Activated T-helper 1 cell treated with Interleukin-2 at 50 U/mL for 16 hours (primary cell): Measurements from ENCODE around the gene TANC1.
A peak's percentile ranks its signal among the peaks of the same experiment; 100 is the strongest.

Source experiments
- DNase-seq: peaks from one replicate; pipeline ENCODE4 v3.0.0-alpha.2; 2020; ENCODE audit warnings: low read depth

Gene TANC1

DNA sequence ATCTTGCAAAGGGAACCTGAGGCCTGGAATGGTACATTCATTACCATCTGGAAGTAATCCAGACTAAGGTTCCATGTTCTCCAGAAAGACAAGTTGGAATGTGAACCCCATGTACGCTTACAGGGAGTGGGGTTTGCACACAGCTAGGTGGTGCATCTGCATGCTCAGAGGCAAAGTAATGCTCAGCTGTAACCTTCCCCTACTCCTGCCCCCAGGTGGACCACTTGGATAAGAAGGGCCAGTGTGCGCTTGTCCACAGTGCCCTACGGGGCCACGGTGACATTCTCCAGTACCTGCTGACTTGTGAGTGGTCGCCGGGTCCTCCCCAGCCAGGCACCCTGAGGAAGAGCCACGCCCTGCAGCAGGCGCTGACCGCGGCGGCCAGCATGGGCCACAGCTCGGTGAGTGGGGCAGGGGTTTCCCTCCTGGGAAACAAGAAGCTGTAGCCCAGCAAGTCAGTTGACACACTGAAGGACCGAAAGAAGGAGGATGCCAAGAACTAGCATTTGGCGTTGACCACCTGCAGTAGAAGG is 228.0 kb downstream of the TANC1 start:
- no peak for DNase-seq

DNA sequence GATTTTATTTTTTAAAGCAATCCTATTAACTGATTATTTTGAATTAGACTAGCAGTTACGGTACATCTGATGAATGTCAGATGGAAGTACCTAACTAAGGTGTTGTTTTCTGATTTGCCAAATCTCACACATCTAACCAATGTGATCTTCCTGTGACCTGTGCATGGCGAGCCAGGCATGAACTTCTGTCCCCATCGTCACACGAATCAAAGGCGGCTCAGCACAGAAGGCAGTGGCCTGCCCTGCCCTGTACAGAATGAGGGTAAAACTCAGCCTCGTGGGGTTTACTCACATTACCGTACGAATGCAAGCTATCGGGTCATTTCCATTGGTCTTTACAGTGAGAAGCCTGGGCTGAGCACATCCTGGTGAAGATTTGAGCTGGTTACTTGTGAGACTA is 230.8 kb downstream of the TANC1 start:
- no peak for DNase-seq

DNA sequence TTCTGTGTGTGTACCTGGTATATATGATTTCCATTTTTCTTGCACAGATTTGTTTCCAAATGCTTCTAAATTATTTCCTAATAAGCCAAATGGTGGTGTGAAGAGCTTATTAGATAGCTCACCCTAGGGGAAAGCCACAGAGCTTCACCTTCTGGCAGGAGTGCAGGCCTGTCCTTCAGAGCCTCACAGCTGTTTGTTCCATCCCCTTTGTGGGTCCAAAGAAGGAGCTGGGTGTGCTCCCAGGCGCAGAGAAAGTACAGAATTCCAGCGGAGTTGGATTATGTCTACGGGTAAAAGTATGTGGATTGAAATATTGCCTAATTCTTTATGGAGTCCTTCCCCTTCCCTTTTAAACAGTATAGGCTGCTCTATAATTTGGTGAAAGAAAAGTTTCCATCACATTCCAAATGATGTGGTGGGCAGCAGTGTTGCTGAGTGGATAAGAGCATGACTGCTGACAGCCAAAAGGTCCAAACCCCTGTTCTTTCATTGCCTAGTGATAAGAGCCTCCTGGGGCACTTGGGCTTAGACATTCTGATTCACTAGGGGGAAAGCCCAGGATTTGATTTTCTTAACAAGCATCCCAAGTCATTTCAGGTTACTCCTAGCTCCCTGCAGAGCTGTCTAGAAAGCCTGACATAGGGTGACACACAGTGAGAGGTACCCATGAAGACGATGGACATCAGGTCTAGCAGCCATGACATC is 231.5 kb downstream of the TANC1 start:
- no peak for DNase-seq

DNA sequence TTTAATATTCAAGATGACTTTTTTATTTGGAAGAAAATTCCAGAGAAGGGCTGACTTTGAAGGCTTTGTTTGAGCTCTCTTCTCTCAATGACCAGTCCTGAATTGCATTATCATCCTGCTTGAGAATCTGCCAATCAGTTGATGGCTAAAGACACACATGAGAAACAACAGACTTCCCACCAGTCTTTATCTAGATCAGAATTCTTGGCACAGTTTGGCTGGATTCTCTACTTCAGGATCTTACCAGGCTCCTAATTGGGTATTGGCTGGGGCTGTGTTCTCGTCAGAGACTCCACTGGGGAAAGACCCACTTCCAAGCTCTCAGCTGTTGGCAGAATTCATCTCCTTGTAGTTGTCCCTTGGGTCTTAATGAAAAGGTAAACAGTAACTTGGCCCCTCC is 232.1 kb downstream of the TANC1 start:
- no peak for DNase-seq

DNA sequence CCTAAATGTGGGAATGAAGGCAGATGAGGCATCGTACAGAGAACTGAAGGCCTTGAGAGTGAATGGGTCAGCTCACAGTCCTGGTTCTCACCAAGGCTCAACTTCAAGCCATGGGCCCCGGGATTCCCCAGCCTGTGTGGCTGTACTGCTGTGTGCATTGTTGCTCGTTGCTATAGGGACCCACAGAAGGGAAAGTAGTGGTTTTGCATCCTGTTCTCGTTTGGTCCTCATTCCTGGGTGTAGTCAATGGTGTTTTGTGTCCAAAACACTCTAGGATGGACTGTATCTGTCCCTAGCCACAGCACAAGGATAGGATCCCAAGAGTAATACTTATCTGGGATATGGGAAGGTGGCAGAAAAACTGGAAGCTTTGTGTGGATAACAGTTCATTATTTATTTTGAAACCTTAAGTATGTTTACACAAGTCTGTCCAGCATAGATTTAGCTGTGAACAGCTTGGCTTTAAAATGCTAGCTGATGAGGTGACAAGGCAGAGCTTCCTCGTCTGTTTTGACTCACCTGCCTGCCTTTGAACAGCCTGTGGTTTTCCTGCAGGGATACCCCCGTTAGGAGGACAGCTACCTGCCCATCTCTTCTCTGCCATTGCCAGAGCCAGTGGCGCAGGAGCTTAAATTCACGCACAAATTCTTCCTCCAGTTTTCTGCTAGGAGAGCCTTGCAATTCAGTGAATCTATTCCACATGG is 233.1 kb downstream of the TANC1 start:
- DNase-seq, result no peak

DNA sequence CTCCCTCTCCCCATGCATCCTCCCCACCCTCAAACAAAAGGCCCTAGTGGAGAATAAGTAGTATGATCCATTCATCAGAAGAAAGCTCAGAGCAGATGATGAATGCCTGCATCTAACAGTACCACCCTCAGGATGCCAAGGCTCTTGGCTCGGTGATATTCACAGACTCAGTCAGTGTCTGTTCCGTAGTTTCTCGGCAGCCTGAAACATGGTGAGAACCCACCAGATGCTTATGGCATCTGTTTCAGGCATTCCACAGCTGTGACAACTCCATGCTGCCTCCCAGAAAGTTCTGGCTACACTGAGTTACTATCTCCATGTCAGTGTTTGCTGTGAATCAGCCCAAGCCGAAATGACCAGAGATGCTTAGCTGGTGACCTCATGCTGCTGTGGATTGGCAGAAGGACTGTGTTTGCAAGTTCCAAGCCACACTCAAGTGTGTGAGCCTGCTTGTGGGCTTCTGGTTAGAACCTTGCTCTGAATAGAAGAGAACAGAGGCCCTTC is 234.2 kb downstream of the TANC1 start:
- DNase-seq, result no peak

DNA sequence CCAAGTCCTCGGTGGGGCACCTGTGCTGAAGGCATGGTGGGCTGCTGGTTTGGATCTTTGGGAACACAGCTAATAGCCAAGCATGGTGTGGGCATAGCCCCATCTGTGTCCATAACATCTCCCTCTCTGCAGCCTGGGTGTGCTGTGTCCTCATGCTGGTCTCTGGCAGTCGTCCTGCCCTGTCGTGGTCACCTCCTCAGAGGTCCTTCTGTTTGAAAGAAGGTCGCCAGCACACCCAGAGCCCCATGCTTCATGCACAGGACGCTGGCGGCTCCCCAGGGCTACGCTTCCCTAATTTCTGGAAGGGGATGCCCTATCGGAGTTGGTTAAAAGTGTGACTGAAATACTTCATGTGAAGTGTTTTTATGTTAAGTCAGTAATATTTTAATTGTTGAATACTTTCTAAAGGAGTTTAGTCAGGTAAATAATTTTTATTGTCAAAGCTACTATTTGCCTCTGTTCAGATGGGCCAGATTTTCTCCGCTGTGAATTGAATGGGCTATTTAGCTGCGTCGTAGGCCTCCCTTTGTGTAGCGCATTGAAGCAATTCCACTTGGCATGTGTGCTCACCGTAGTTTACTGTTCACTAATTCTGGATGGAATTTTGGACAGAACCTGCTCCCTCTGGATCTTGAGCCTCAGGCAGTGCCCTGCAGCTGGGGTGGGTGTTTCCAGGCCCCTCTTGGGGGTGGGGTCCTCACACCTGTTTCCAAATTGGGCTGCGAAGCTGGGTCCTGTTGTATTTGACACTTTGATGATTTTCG is 236.1 kb downstream of the TANC1 start:
- no peak for DNase-seq

DNA sequence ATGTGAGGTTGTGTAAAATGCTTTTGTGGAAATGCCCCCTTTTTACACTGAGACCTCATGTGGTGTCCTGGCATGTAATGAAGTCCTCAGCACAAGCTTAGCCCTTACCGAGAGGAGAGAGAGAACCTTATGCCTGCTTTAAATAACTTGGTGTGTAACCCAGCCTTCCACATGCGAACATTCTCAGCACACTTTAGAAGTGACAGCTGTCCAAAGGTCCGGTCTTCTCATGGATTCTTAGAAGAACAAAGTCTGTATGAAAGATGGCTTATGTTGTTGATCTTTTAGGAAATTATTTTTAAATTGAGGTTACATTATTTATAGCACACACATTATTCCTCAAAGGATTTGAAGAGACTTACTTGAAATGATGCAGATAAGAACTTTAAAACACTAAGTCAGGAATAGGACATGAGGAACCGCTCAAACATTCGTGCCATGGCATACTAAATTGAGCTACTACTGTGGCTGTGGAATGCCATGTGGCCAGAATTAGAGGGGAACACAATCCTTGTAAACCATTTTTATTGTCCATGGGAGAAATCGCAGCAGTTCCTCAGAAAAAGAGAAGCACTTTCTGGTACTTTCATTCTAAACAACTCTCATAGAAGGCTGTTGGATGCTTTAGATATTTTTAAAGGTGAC is 238.4 kb downstream of the TANC1 start:
- no peak for DNase-seq

DNA sequence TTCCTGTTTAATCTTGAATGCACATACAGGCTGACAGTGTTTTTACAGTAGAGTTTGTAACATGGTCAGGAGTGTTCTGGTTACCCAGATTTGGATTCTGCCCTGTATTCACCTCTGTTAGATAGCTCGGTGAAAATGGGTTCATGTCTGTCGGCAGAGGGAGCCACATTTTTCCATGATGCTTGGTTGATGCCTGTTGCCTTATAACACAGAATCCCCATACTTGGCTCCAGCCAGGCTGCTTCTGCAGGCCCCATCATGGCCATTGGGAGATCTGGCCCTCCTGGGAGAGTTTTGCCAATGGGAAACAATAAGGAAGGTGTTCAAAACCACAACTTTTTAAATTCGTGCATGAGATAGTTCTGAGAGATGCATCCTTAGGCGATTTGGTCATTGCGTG is 240.0 kb downstream of the TANC1 start:
- no peak for DNase-seq

DNA sequence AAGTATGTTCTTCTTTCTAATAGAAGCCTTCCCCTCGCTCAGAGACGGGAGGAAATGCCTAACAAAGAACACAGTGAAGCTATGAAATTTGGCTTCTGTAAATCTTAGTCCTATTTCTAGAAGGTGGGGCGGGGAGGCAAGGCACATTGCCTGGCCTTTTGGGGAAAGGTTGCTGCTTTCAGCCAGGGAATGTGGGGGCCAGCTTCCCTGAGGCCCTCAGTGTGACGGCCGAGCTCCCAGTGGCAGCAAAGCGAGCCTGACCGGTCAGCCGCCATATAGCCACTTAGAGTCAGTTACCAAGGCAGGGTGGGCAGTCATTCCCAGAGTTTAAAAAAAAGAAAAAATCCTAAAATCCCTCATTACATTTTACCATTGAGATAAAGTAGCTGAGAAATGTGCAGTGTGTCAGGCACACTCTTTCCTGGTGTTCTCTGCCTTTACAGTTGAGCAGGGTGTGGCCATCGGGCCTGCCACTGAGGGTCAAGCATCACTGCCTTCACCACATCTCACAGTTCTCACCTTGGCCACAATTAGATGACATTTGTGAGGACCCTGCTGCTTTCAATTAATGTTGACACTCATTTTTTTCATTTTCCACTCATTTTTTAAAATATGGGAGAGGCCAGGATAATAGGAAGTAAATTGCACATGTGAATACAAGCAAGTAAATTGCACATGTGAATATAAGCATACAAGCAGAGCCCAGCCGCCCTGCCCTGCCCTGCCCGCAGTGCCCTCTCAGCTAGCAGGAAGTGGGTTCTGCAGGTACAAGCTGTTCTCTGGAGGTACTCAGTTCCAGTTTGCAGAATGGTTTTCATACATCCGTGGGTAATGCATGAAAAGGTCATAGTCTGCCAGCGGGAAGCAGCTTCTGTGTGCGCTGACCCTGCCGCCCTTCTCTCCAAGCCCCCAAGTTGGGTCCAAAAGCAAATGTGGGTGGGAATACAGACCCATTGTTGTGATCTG is 241.2 kb downstream of the TANC1 start:
- peak; percentile 20 for DNase-seq

DNA sequence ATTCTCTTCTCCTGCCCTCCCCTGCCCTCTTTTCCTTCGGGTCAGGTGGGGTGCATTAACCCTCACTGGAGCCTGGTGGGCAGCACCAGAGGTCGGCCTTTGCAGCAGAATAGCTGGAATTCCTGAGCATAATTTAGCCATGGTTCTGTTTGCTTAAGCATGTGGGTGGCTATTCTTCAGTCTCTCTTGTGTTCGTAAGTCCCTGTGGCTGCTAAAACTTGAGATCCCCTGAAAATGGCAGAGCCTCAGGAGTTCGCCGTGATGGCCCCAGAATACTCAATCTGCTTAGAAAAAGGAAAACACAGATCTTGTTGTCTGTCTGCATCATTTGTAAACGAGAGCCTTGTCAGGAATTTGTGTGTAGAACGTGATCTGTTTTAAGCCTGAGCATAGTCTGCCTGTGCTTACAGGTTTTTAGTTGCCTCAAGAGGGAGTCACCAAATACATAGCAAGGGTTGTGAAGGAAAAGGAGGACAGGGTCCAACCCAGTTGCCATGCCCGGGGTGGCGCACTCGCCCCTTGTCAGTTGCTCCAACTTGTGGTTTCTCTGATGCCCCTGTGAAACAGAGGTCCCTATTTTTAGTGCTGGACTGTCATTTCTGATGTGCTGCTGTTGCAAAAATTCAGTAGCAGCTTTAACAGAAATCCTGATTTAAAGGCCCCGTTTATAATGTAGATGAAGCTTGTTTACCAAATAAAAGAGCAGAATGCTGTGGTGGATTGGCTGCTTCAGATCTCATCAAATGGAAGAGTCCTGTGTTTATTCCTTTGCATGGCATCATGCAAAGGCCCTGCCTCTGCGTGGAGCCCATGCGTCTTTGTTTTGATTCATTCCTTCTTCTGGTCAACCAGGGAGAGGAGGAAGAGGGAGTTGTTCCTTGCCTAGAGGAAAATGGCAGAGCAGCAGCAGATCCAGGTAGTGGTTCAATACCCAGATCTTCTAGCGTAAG is 243.3 kb downstream of the TANC1 start:
- DNase-seq, result no peak

DNA sequence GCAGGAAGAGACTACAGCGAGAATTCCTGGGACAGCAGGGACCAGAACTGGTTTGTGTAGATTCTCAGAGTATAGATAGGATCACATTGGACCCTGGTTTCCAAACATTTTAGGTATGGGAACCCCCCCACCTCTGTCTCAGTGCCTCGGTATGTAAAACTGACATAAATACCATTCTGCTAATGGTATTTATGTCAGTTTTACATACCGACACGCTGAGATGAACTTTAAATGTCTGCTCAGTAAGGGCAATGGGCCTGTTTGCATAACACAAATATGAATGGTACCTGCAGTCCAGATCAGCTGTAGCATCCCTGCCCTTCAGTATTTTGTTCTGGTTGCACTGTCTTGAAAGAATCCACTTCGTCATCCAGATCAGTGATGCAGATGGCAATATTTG is 244.9 kb downstream of the TANC1 start:
- no peak for DNase-seq

DNA sequence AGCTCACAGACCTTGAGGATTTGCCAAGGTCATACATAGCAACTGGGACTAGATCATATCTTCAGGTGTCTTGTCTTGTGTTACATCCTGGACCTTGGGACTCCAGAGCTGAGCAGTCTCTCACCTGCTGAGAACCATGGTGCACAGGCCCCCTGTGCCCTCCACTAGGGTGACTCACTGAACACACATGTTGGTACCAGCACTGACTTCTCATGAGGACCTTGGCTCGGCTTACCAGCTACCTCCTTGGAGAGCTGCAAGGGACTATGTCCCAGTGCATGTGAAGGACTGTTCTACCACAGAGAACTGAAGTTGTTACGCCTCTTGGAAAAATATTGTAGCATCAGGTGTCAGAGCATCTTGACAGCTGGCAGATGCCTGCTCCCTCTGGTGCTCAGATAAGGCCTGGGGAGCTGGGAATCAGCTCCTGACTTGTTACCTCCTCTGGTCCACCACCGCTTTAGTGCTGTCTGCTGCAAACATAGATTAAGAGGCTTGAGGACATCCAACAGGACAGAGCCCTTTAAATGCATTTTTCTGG is 246.0 kb downstream of the TANC1 start:
- no peak for DNase-seq

DNA sequence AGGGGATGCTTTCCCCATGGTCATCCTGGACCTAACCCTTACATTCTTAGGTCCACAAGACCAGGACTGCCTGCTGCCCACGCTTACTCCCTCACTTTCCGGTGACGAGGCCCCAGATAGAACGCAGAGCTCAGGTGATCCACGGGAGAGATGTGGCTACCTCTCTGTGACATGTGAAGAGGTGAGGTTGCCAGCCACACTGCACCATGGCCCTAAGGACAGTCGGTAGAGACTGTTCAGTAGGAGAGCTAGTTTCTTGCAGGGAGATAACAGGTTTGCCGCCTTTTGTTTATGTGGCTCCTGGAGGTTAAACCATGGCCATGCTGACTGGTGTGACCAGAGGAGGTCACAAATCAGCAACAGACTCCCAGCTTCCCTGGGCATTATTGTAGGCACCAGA is 246.7 kb downstream of the TANC1 start:
- no peak for DNase-seq

DNA sequence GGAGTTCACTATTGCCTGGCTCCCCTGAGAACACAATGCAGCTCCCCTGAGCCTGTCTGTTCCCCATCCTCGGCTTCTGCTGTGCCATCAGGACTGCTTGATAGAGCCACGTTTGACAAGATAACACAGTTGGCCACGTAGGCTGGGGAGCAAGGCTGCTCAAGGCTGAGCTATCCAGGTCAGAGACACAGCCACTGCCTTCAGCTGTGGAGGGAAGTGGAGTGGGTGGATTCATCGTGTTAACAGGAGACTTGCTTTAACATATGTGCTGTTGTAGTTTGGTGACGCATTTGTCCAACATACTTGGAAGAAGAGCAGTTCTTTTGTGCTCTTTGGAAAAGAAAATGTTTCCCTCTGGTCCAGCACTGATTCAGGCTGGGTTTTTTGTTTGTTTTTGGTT is 249.2 kb downstream of the TANC1 start:
- DNase-seq, result no peak

DNA sequence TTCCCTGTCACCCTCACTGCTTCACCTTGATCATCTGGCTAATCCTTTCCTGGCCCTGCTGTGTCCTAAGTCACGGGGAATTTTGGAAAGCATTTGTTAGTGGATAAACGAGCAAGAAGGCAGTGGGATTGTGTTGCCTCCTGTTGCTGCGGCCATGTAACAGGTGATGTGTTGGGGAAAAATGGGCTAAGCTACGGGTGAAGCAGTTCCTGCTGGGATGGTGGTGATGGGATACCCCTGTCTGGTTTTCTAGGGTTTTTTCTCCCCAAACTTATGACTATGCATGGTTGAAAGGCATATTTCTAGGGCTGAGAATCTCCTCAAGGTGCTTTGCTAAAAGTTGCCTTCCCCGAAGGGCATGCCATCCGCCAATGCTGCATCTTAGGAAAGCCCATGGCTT is 249.9 kb downstream of the TANC1 start:
- no peak for DNase-seq

DNA sequence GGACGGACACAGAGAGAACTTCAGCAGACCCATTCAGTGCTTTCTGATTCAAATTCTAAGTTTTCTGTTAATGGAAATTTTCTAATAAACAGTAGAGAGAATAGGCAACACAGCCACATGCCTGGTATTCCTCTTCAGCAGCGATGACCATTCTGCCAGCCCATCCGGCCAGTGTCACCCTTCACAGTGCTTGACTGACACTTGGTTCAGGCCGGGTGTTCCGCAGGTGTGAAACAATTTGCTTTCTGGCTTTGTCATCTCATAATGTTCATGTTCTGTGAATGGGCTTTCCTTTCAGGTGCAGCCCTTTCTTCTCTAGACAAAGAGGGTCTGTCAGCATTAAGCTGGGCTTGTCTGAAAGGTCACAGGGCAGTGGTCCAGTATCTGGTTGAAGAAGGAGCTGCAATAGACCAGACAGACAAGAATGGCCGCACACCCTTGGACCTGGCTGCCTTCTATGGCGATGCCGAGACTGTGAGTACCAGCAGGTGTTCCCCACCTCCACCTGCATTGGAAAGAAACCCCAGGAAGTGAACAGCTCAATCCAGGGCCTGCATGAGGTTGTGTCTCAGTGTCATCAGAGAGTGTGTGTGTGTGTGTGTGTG is 251.1 kb downstream of the TANC1 start:
- DNase-seq, result no peak

DNA sequence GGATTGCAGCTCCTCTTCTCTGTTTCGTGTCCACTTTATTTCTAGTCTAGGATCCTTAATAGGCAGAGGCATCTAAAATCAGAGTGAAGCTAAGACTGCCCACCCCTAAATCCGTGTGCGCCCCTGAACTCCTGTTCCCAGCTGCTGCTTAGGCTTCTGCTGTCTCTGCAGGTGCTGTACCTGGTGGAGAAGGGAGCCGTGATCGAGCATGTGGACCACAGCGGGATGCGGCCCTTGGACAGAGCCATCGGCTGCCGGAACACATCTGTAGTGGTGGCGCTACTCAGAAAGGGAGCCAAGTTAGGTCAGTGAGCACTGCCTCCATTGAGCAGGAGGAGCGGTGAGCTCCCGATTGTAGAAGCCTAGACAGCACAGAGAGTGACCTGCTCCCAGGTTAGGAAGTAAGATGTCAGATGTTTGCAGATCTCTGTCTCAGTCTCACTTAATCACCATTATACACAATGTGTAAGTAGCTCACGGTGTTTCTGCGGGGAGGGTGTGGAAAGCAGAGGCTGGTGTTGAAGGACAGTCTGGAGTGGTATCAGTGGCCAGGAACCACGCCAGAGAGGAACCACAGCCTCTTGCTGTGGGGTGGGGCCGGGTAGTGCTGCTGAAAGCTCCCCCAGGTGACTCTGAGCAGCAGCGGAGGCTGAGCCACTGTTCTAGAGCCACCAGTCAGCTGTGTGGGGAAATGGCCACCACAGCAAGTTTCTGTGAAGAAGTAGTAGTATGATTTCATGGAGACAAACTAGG is 255.8 kb downstream of the TANC1 start:
- no peak for DNase-seq
